Loucy (cell line): ENCODE data around the gene ZNRF3.

ENCODE experiments used
- CTCF ChIP-seq: fragments of 200-600 bp; sonication (generic); conservative IDR thresholded peaks from 2 replicates; pipeline ENCODE4 v1.5.1; 2014; ENCODE audit warnings: mild to moderate bottlenecking, antibody characterized with exemption, low read length
- EZH2phosphoT487 ChIP-seq: fragments of 200-600 bp; IDR thresholded peaks from 2 replicates; pipeline ENCODE4 v1.6.1; 2018; ENCODE audit warnings: antibody characterized with exemption, mild to moderate bottlenecking, moderate library complexity, borderline replicate concordance

GRCh38 chr22:29012101-29012433 is 128.7 kb downstream of the ZNRF3 start:
- no peak for TF ChIP-seq CTCF
- TF ChIP-seq EZH2phosphoT487, result no peak
